HEK293 (cell line): ENCODE measurements around the gene EBF4.

Experiments
- MZF1 ChIP-seq: fragments of 450-650 bp; formaldehyde crosslinking; IDR thresholded peaks from 2 replicates; pipeline ENCODE4 v1.5.1; 2017; ENCODE audit warnings: missing biosample characterization, missing genetic modification characterization, borderline replicate concordance
- ZNF530 ChIP-seq: fragments of 450-650 bp; formaldehyde crosslinking; IDR thresholded peaks from 2 replicates; pipeline ENCODE4 v1.5.1; 2016; ENCODE audit warnings: low read depth, missing biosample characterization, missing genetic modification characterization
- ZNF610 ChIP-seq: fragments of 450-650 bp; formaldehyde crosslinking; IDR thresholded peaks from 2 replicates; pipeline ENCODE4 v1.5.1; 2016; ENCODE audit warnings: missing biosample characterization, missing genetic modification characterization, borderline replicate concordance
- ZNF785 ChIP-seq: fragments of 450-650 bp; formaldehyde crosslinking; IDR thresholded peaks from 2 replicates; pipeline ENCODE4 v1.5.1; 2016; ENCODE audit warnings: missing biosample characterization, missing genetic modification characterization

GRCh38 chr20:2751347-2751877 lies 58.8 kb downstream of the EBF4 start:
- TF ChIP-seq ZNF785 (tag by site-specific recombination) (no peak), ZNF610 (tag by site-specific recombination) (no peak), MZF1 (tag by site-specific recombination) (no peak), ZNF530 (tag by site-specific recombination) (no peak)
